ENCODE results near the gene PYY. TPM values are rescaled to one million over a fixed set of nuclear protein-coding genes. Genes with fewer than 3 reads are reported as not detected.
"Not testable (repeated sequence)": the region's sequence is repeated elsewhere in the genome, so short reads cannot be mapped to it uniquely, and the experiment has no call there.

The PYY gene
- total RNA-seq, 6 donors from 2014 or later = 0.60 TPM; not detected in 5

DNA sequence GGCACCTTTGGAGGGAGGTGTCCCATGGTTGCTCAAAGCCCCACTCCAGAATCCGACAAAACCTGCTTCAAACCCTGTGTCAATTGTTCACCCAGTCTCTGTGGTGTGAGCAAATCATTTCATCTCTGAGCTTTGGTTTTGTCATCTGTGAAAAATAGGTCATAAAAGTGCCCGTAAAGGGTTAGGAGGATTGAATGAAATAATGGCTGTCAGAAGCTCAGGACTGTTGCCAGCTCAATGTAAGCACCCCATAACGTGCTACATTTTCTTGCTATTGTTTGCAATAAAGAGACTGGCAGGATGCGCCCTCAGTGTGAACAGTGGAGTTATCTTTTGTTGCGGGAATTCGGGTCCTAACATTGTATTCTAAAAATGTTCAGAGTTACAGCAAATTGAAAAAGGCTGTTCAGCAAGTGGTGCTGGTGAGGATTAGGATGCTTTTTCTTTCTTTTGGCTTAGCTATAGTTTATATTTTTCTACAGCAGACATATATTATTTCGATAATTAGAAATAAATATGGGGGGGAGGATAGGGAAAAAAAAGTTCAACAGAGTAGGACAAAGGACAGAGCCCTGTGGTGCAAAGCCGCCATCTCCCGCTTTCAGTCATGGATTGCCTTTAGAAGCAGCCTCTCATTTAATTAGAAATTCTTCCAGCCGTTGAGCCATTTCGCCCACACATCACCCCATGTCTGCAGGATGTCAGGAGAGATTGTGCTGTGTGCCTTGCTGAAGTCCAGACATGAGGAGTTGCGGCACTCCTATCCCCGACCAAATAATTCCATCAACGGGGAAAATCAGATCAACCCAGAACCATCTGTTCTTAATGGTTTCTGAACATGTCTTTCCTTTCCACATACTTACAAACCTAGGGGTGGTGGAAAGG is 20.9 kb upstream of the PYY start:
- TF ChIP-seq, protein P1, sequence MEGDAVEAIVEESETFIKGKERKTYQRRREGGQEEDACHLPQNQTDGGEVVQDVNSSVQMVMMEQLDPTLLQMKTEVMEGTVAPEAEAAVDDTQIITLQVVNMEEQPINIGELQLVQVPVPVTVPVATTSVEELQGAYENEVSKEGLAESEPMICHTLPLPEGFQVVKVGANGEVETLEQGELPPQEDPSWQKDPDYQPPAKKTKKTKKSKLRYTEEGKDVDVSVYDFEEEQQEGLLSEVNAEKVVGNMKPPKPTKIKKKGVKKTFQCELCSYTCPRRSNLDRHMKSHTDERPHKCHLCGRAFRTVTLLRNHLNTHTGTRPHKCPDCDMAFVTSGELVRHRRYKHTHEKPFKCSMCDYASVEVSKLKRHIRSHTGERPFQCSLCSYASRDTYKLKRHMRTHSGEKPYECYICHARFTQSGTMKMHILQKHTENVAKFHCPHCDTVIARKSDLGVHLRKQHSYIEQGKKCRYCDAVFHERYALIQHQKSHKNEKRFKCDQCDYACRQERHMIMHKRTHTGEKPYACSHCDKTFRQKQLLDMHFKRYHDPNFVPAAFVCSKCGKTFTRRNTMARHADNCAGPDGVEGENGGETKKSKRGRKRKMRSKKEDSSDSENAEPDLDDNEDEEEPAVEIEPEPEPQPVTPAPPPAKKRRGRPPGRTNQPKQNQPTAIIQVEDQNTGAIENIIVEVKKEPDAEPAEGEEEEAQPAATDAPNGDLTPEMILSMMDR (IDR thresholded peaks at IDR 0.05) = no peak
- TF ChIP-seq POLR2A (IDR thresholded peaks at IDR 0.05) (no peak), EP300 (IDR thresholded peaks at IDR 0.05) (no peak), POLR2AphosphoS5 (IDR thresholded peaks at IDR 0.05) (no peak)
- WGBS, 2 donors = 69 to 74% methylated on average over 14 of the region's 14 CpGs
- no peak for ATAC-seq (ENCODE audit: low FRiP score in 2 of 2)
- Histone ChIP-seq H3K4me3 (no peak overlapping the region), H3K27me3 (no peaks in the 10 kb centered on the region), H3K4me1 (no peaks in the 10 kb centered on the region), H3K9me3 (no peaks in the 10 kb centered on the region), H3K27ac (no peak overlapping the region), H3K36me3 (no peaks in the 10 kb centered on the region)
- DNase-seq = no peak

DNA sequence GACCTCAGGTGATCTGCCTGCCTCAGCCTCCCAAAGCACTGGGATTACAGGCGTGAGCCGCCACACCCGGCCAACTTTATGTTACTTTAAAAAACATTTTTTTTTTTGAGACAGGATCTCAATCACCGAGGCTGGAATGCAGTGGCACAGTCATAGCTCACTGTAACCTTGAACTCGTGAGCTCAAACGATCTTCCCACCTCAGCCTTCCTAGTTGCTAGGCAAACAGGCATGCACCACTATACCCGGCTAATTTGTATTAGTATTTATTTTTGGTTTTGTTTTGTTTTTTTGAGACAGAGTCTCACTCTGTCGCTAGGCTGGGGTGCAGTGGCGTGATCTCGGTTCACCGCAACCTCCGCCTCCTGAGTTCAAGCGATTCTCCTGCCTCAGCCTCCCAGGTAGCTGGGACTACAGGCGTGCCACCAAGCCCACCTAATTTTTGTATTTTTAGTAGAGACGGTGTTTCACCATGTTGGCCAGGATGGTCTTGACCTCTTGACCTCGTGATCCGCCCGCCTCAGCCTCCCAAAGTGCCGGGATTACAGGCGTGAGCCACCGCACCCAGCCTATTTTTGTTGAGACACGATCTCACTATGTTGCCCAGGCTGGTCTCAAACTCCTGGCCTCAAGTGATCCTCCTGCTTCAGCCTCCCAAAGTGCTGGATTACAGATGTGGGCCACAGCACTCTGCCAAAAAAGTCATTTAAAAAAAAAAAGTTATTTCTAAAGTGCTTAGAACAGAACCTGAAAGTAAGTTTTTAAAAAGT is 18.9 kb upstream of the PYY start:
- H3K9me3 ChIP-seq; H3K36me3 ChIP-seq; DNase-seq; H3K4me1 ChIP-seq; H3K4me3 ChIP-seq; ATAC-seq (ENCODE audit: low FRiP score in 2 of 2); H3K27me3 ChIP-seq; H3K27ac ChIP-seq: not testable (repeated sequence)
- WGBS, 2 donors = 86 to 89% methylated on average over 22 of the region's 22 CpGs

DNA sequence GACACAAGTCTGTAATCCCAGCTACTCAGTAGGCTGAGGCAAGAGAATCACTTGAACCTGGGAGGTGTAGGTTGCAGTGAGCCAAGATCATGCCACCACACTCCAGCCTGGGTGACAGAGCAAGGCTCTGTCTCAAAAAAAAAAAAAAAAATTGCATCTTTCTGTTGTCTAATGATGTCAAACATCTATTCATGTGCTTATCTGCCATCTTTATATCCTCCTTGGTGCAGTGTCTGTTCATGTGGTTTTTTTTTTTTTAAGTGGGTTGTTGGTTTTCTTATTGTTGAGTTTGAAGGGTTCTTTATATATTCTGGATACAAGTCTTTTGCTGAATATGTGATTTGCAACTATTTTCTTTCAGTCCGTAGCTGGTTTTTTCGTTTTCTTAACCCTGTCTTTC is 17.7 kb upstream of the PYY start:
- not testable (repeated sequence) for DNase-seq; H3K27ac ChIP-seq; ATAC-seq (ENCODE audit: low FRiP score in 2 of 2); H3K4me3 ChIP-seq; H3K4me1 ChIP-seq; H3K36me3 ChIP-seq; H3K9me3 ChIP-seq; H3K27me3 ChIP-seq
- WGBS, 2 donors = 40 to 49% methylated on average over 2 of the region's 2 CpGs

DNA sequence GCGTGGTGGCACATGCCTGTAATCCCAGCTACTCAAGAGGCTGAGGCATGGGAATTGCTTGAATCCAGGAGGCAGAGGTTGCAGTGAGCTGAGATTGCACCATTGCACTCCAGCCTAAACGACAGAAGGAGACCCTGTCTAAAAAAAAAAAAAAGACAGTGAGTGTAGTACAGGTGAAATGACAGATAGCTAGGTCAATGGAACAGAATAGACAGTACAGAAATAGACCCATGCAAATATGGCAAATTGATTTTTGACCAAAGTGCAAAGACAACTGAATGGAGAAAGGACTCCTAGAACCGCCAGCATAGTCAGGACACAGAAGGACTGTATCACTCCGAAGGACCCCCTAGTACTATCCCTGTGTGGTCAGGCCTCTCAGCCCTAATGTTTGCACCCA is 16.6 kb upstream of the PYY start:
- Histone ChIP-seq H3K4me1 (no peaks in the 10 kb centered on the region), H3K27me3 (no peaks in the 10 kb centered on the region), H3K36me3 (no peaks in the 10 kb centered on the region), H3K9me3 (no peaks in the 10 kb centered on the region), H3K27ac (no peak overlapping the region), H3K4me3 (no peak overlapping the region)
- TF ChIP-seq, protein P1 (IDR thresholded peaks at IDR 0.05) = no peak
- no peak for TF ChIP-seq POLR2AphosphoS5 (IDR thresholded peaks at IDR 0.05)
- no peak for TF ChIP-seq POLR2A (IDR thresholded peaks at IDR 0.05)
- 76 to 79% methylated on average over 4 of the region's 4 CpGs for WGBS, 2 donors
- no peak for ATAC-seq (ENCODE audit: low FRiP score in 2 of 2)
- DNase-seq = no peak

DNA sequence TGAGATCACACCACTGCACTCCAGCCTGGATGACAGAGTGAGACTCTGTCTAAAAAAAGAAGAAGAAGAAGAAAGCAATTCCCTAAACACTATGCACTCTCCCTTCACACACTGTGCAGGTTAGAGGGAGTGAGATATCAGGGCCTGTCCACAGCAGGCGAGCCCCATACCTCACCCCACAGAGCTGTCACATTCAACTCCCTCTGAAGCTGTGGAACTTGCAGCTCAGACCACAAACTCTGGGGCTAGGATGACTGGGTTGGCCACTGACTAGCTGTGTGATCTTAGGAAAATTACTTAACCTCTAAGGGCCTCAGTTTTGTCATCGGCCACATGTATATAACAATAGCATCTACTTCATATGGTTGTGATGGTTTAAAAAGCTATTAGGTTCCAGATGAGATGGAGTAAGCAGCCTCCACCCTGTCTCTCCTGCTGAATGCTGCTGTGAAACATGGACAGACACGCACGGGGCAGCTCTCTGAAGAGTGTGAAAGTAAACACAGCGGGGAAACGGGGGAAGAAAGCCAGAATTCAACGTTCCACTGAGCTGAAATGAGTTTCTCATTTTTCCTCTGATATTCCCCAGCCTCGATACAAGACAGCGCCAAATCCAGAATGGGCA is 13.6 kb upstream of the PYY start:
- no peak for TF ChIP-seq EP300 (IDR thresholded peaks at IDR 0.05)
- TF ChIP-seq, protein P1 (IDR thresholded peaks at IDR 0.05) = no peak
- no peak for TF ChIP-seq POLR2AphosphoS5 (IDR thresholded peaks at IDR 0.05)
- no peak for TF ChIP-seq POLR2A (IDR thresholded peaks at IDR 0.05)
- no peaks in the 10 kb centered on the region for H3K36me3 ChIP-seq
- 56 to 64% methylated on average over 9 of the region's 9 CpGs for WGBS, 2 donors
- H3K27ac ChIP-seq = no peak overlapping the region
- H3K27me3 ChIP-seq = no peaks in the 10 kb centered on the region
- ATAC-seq (ENCODE audit: low FRiP score in 2 of 2) (no peak), DNase-seq (no peak)
- H3K4me1 ChIP-seq = no peaks in the 10 kb centered on the region
- no peak overlapping the region for H3K4me3 ChIP-seq
- no peaks in the 10 kb centered on the region for H3K9me3 ChIP-seq

All from upper lobe of left lung (tissue), 6 donors.